Astrocyte (in vitro differentiated cells and primary cell): Measurements from ENCODE around the gene DSTN. TPM values are rescaled to one million over a fixed set of nuclear protein-coding genes. Genes with fewer than 3 reads are reported as not detected.

Experiments
- DNase-seq: peaks from one replicate; pipeline ENCODE4 v3.0.0-alpha.2; 2010; ENCODE audit warnings: low read depth
- FAIRE-seq: peaks from 2 replicates; lab custom pipeline; 2011; peaks lifted over from hg19 to GRCh38; lab: Jason Lieb, UNC
- H2AFZ ChIP-seq: 2 replicates; pipeline ENCODE4 v1.6.0; 2012; ENCODE audit warnings: low read depth, low read length, inconsistent platforms
- H3K27ac ChIP-seq: 2 replicates; pipeline ENCODE4 v1.5.1; 2011; ENCODE audit warnings: low read depth, low read length, inconsistent platforms
- H3K27me3 ChIP-seq: 2 replicates; pipeline ENCODE4 v1.6.0; 2011; ENCODE audit warnings: low read length, inconsistent platforms; ENCODE audit not compliant: insufficient read depth
- H3K36me3 ChIP-seq: 2 replicates; pipeline ENCODE4 v1.5.1; 2011; ENCODE audit warnings: low read length, inconsistent platforms; ENCODE audit not compliant: insufficient read depth
- H3K4me1 ChIP-seq: 2 replicates; pipeline ENCODE4 v1.5.1; 2011; ENCODE audit warnings: low read length, inconsistent platforms; ENCODE audit not compliant: insufficient read depth
- H3K4me2 ChIP-seq: 2 replicates; pipeline ENCODE4 v1.6.0; 2012; ENCODE audit warnings: low read length, inconsistent platforms
- H3K4me3 ChIP-seq: 2 replicates; pipeline ENCODE4 v1.5.1; 2011; ENCODE audit warnings: low read depth, mild to moderate bottlenecking, low read length, inconsistent platforms; ENCODE audit not compliant: insufficient read depth
- H3K79me2 ChIP-seq: 2 replicates; pipeline ENCODE4 v1.6.0; 2012; ENCODE audit warnings: mild to moderate bottlenecking, low read length, inconsistent platforms; ENCODE audit not compliant: insufficient read depth
- H3K9ac ChIP-seq: 2 replicates; pipeline ENCODE4 v1.6.0; 2012; ENCODE audit warnings: mild to moderate bottlenecking, low read length, inconsistent platforms
- H3K9me3 ChIP-seq: 2 replicates; pipeline ENCODE4 v1.5.1; 2012; ENCODE audit warnings: low read depth, mild to moderate bottlenecking, low read length, inconsistent platforms; ENCODE audit not compliant: insufficient read depth
- H4K20me1 ChIP-seq: 2 replicates; pipeline ENCODE4 v1.6.0; 2012; ENCODE audit warnings: low read length, inconsistent platforms; ENCODE audit not compliant: insufficient read depth
- H3K27ac Mint-ChIP-seq: one replicate; pipeline ENCODE4 v1.8.0; 2021; ENCODE audit warnings: mild to moderate bottlenecking, mixed read lengths; ENCODE audit not compliant: unreplicated experiment
- H3K27me3 Mint-ChIP-seq: one replicate; pipeline ENCODE4 v1.8.0; 2021; ENCODE audit warnings: low read depth, mixed read lengths; ENCODE audit not compliant: unreplicated experiment
- H3K36me3 Mint-ChIP-seq: one replicate; pipeline ENCODE4 v1.8.0; 2021; ENCODE audit warnings: low read depth, mixed read lengths; ENCODE audit not compliant: unreplicated experiment
- H3K4me1 Mint-ChIP-seq: one replicate; pipeline ENCODE4 v1.8.0; 2021; ENCODE audit warnings: low read depth, mixed read lengths; ENCODE audit not compliant: unreplicated experiment
- H3K4me3 Mint-ChIP-seq: one replicate; pipeline ENCODE4 v1.8.0; 2021; ENCODE audit warnings: mild to moderate bottlenecking, moderate library complexity, mixed read lengths; ENCODE audit not compliant: unreplicated experiment
- H3K9me3 Mint-ChIP-seq: one replicate; pipeline ENCODE4 v1.8.0; 2021; ENCODE audit warnings: mild to moderate bottlenecking, mixed read lengths; ENCODE audit not compliant: unreplicated experiment
- CTCF ChIP-seq: IDR thresholded peaks from 2 replicates; pipeline ENCODE4 v1.5.1; 2011; ENCODE audit warnings: low read depth, mild to moderate bottlenecking, inconsistent platforms, low read length, moderate library complexity; ENCODE audit not compliant: insufficient read depth
- EZH2 ChIP-seq: IDR thresholded peaks from 2 replicates; pipeline ENCODE4 v1.6.1; 2012; ENCODE audit warnings: mild to moderate bottlenecking, low read length, inconsistent platforms; ENCODE audit not compliant: insufficient read depth
- total RNA-seq: library from RNA; stranded (reverse); gene quantifications from 2 replicates; pipeline ENCODE4 v1.2.1, GENCODE V29; 2021

DSTN gene
- total RNA-seq, 1 donor from 2014 or later = 552 TPM

- H3K9me3 ChIP-seq = no peaks in the 10 kb centered on the region
- no peak overlapping the region for H3K27ac ChIP-seq
- no peak overlapping the region for H3K27ac Mint-ChIP-seq
Measured at GRCh38 chr20:17651129-17651759, 81.4 kb downstream of the DSTN start.

GRCh38 chr20:17651760-17652388 is 82.0 kb downstream of the DSTN start:
- H3K27me3 Mint-ChIP-seq = no peaks in the 10 kb centered on the region
- Histone ChIP-seq H3K9me3 (no peaks in the 10 kb centered on the region), H4K20me1 (peaks cover 98% of the 10 kb centered on the region), H3K79me2 (peaks cover 99% of the 10 kb centered on the region), H3K27me3 (no peaks in the 10 kb centered on the region), H3K4me3 (no peak overlapping the region), H3K27ac (no peak overlapping the region), H3K9ac (no peak overlapping the region), H2AFZ (no peak overlapping the region), H3K4me2 (no peak overlapping the region), H3K36me3 (peaks cover 22% of the 10 kb centered on the region), H3K4me1 (peaks cover 19% of the 10 kb centered on the region)
- no peak for TF ChIP-seq EZH2
- TF ChIP-seq CTCF = no peak
- no peak overlapping the region for H3K4me3 Mint-ChIP-seq
- FAIRE-seq (no peak), DNase-seq (no peak)
- peaks cover 22% of the 10 kb centered on the region for H3K36me3 Mint-ChIP-seq
- H3K9me3 Mint-ChIP-seq = no peaks in the 10 kb centered on the region
- peaks cover 48% of the 10 kb centered on the region for H3K4me1 Mint-ChIP-seq
- peak overlapping the region; percentile 77 for H3K27ac Mint-ChIP-seq

More at GRCh38 chr20:17651129-17651759, 81.4 kb downstream of the DSTN start:
- Histone ChIP-seq H2AFZ (no peak overlapping the region), H3K4me3 (no peak overlapping the region), H4K20me1 (peaks cover 98% of the 10 kb centered on the region), H3K9ac (no peak overlapping the region), H3K27me3 (no peaks in the 10 kb centered on the region), H3K36me3 (peaks cover 17% of the 10 kb centered on the region), H3K79me2 (peaks cover 99% of the 10 kb centered on the region), H3K4me1 (peaks cover 19% of the 10 kb centered on the region), H3K4me2 (no peak overlapping the region)
- no peak for FAIRE-seq
- H3K9me3 Mint-ChIP-seq = no peaks in the 10 kb centered on the region
- H3K27me3 Mint-ChIP-seq = no peaks in the 10 kb centered on the region
- no peak overlapping the region for H3K4me3 Mint-ChIP-seq
- H3K4me1 Mint-ChIP-seq = peaks cover 46% of the 10 kb centered on the region
- peaks cover 17% of the 10 kb centered on the region for H3K36me3 Mint-ChIP-seq
- no peak for DNase-seq
- TF ChIP-seq CTCF = no peak

- Mint-ChIP-seq H3K27me3 (no peaks in the 10 kb centered on the region), H3K4me3 (no peak overlapping the region), H3K36me3 (peaks cover 25% of the 10 kb centered on the region), H3K9me3 (no peaks in the 10 kb centered on the region), H3K4me1 (peaks cover 48% of the 10 kb centered on the region), H3K27ac (peak overlapping the region; percentile 77)
- H3K27ac ChIP-seq = no peak overlapping the region
- no peaks in the 10 kb centered on the region for H3K9me3 ChIP-seq
- peaks cover 19% of the 10 kb centered on the region for H3K4me1 ChIP-seq
- peaks cover 99% of the 10 kb centered on the region for H3K79me2 ChIP-seq
- peaks cover 24% of the 10 kb centered on the region for H3K36me3 ChIP-seq
- no peak overlapping the region for H3K9ac ChIP-seq
- no peak for FAIRE-seq
- no peak for DNase-seq
- H3K4me2 ChIP-seq = no peak overlapping the region
- TF ChIP-seq EZH2 (no peak), CTCF (no peak)
- peaks cover 98% of the 10 kb centered on the region for H4K20me1 ChIP-seq
- H3K27me3 ChIP-seq = no peaks in the 10 kb centered on the region
- H3K4me3 ChIP-seq = no peak overlapping the region
- H2AFZ ChIP-seq = no peak overlapping the region
Measured at GRCh38 chr20:17652411-17652810, 82.5 kb downstream of the DSTN start.
